GM21367 (cell line): ENCODE results near the gene TBCEL.
"Not testable (repeated sequence)": the region's sequence is repeated elsewhere in the genome, so short reads cannot be mapped to it uniquely, and the experiment has no call there.

ENCODE experiments used
- ATAC-seq: cut with Tn5 transposase; IDR thresholded peaks from one replicate; pipeline ENCODE4 v1.9.1; 2021; ENCODE audit not compliant: unreplicated experiment

TBCEL gene

GRCh38 chr11:121024989-121025388 is 1.1 kb downstream of the TBCEL start:
- no peak for ATAC-seq

- no peak for ATAC-seq
Measured at GRCh38 chr11:121029153-121029552, 5.3 kb downstream of the TBCEL start.

- ATAC-seq, result no peak
Measured at GRCh38 chr11:121029813-121030445, 6.0 kb downstream of the TBCEL start.

- ATAC-seq, result no peak
Measured at GRCh38 chr11:121031167-121031566, 7.3 kb downstream of the TBCEL start.

GRCh38 chr11:121031648-121032047 is 7.7 kb downstream of the TBCEL start:
- not testable (repeated sequence) for ATAC-seq

GRCh38 chr11:121032546-121032945 is 8.6 kb downstream of the TBCEL start:
- ATAC-seq, result no peak

GRCh38 chr11:121033635-121034034 is 9.7 kb downstream of the TBCEL start:
- ATAC-seq, result no peak

GRCh38 chr11:121035169-121035755 is 11.4 kb downstream of the TBCEL start:
- ATAC-seq, result no peak

- no peak for ATAC-seq
Measured at GRCh38 chr11:121035780-121036179, 11.9 kb downstream of the TBCEL start.

GRCh38 chr11:121037016-121037415 is 13.1 kb downstream of the TBCEL start:
- no peak for ATAC-seq

- ATAC-seq, result no peak
Measured at GRCh38 chr11:121038648-121039409, 14.9 kb downstream of the TBCEL start.

GRCh38 chr11:121039971-121040613 is 16.2 kb downstream of the TBCEL start:
- ATAC-seq, result no peak

- no peak for ATAC-seq
Measured at GRCh38 chr11:121040614-121041002, 16.7 kb downstream of the TBCEL start.

GRCh38 chr11:121041072-121041471 is 17.2 kb downstream of the TBCEL start:
- ATAC-seq, result no peak

- no peak for ATAC-seq
Measured at GRCh38 chr11:121042296-121042695, 18.4 kb downstream of the TBCEL start.

GRCh38 chr11:121047926-121048325 is 24.0 kb downstream of the TBCEL start:
- ATAC-seq, result no peak

GRCh38 chr11:121048464-121049233 is 24.7 kb downstream of the TBCEL start:
- no peak for ATAC-seq

GRCh38 chr11:121053244-121053643 is 29.3 kb downstream of the TBCEL start:
- ATAC-seq, result no peak

GRCh38 chr11:121054266-121054665 is 30.4 kb downstream of the TBCEL start:
- ATAC-seq, result no peak

GRCh38 chr11:121055076-121055475 is 31.2 kb downstream of the TBCEL start:
- ATAC-seq, result no peak

- ATAC-seq, result no peak
Measured at GRCh38 chr11:121057922-121058321, 34.0 kb downstream of the TBCEL start.
